Bronchial epithelial cell (primary cell): ENCODE data around the gene ATOSB. TPM values are rescaled to one million over a fixed set of nuclear protein-coding genes. Genes with fewer than 3 reads are reported as not detected.

Experiments used
- DNase-seq: peaks from one replicate; pipeline ENCODE4 v3.0.0-alpha.2; 2010; ENCODE audit warnings: low read depth
- FAIRE-seq: peaks from 2 replicates; lab custom pipeline; 2011; peaks lifted over from hg19 to GRCh38; lab: Jason Lieb, UNC
- H3K27me3 ChIP-seq: 2 replicates; pipeline ENCODE4 v1.5.1; 2011; ENCODE audit warnings: low read length; ENCODE audit not compliant: control insufficient read depth, insufficient read depth
- H3K36me3 ChIP-seq: 2 replicates; pipeline ENCODE4 v1.5.1; 2011; ENCODE audit warnings: low read length; ENCODE audit not compliant: control insufficient read depth, insufficient read depth
- H3K4me3 ChIP-seq: 2 replicates; pipeline ENCODE4 v1.5.1; 2011; ENCODE audit warnings: mild to moderate bottlenecking, low read depth, low read length, control low read depth
- CTCF ChIP-seq: IDR thresholded peaks from 2 replicates; pipeline ENCODE4 v1.5.1; 2011; ENCODE audit warnings: mild to moderate bottlenecking, moderate library complexity, low read length, control low read depth, inconsistent platforms; ENCODE audit not compliant: insufficient read depth, severe bottlenecking
- total RNA-seq: library from RNA; depleted of rRNA; stranded (reverse); fragments of >200 nt; gene quantifications from 2 replicates; pipeline ENCODE4 v1.2.1, GENCODE V29; 2014

ATOSB gene
- 10.3 and 12.2 TPM in 2 replicates for total RNA-seq

GRCh38 chr9:35115680-35116538, at the start of gene ATOSB:
ATOSB (minus strand) TSS chr9:35115862; CDS start chr9:35108274, 7,588 bp downstream.
- H3K4me3 ChIP-seq, result peak within 1 kb of the TSS; percentile 74
- DNase-seq (peak; percentile 88), FAIRE-seq (no peak)
- H3K36me3 ChIP-seq, result no peaks in the 10 kb centered on the region
- H3K27me3 ChIP-seq, result no peaks in the 10 kb centered on the region
- TF ChIP-seq CTCF, result no peak

GRCh38 chr9:35164711-35165110, 49.0 kb upstream of the ATOSB start:
- no peak overlapping the region for H3K4me3 ChIP-seq
- no peak for FAIRE-seq
- no peaks in the 10 kb centered on the region for H3K36me3 ChIP-seq
- peak; percentile 13 for DNase-seq
- H3K27me3 ChIP-seq, result no peaks in the 10 kb centered on the region
- TF ChIP-seq CTCF, result no peak

- no peak for FAIRE-seq
- H3K36me3 ChIP-seq, result no peaks in the 10 kb centered on the region
- no peak for DNase-seq
- no peaks in the 10 kb centered on the region for H3K27me3 ChIP-seq
- no peak for TF ChIP-seq CTCF
- H3K4me3 ChIP-seq, result no peak overlapping the region
Observed at GRCh38 chr9:35163413-35163812, 47.8 kb upstream of the ATOSB start.

- TF ChIP-seq CTCF, result no peak
- DNase-seq (no peak), FAIRE-seq (no peak)
- no peaks in the 10 kb centered on the region for H3K27me3 ChIP-seq
- peak overlapping the region; percentile 88 for H3K4me3 ChIP-seq
- no peaks in the 10 kb centered on the region for H3K36me3 ChIP-seq
Observed at GRCh38 chr9:35162605-35163315, 47.1 kb upstream of the ATOSB start.

- peak; percentile 81 for DNase-seq
- H3K4me3 ChIP-seq, result peak within 1 kb of the TSS; percentile 88
- peak; percentile 23 for TF ChIP-seq CTCF
- H3K27me3 ChIP-seq, result no peaks in the 10 kb centered on the region
- H3K36me3 ChIP-seq, result no peaks in the 10 kb centered on the region
- no peak for FAIRE-seq
Observed at GRCh38 chr9:35161713-35162604, 46.3 kb upstream of the ATOSB start, which contains the start of gene UNC13B. UNC13B (plus strand) TSS chr9:35162009; CDS start chr9:35162284, 275 bp downstream.
